Fibroblast of pulmonary artery (primary cell): Measurements from ENCODE around the gene DPYD.

ENCODE experiments used
- DNase-seq: peaks from one replicate; pipeline ENCODE4 v3.0.0-alpha.2; 2010; ENCODE audit warnings: low read depth
- H3K4me3 ChIP-seq: replicated peaks from 2 replicates; pipeline ENCODE4 v1.5.1; 2011; ENCODE audit warnings: low read depth, mild to moderate bottlenecking, control low read depth, low read length, moderate library complexity
- CTCF ChIP-seq: IDR thresholded peaks from 2 replicates; pipeline ENCODE4 v1.5.1; 2011; ENCODE audit warnings: mild to moderate bottlenecking, control low read depth, low read length, inconsistent platforms; ENCODE audit errors: missing control alignments

The DPYD gene

GRCh38 chr1:97784661-97785060, 136.2 kb downstream of the DPYD start:
- DNase-seq: no peak
- TF ChIP-seq CTCF: no peak
- no peak overlapping the region for H3K4me3 ChIP-seq

- DNase-seq: no peak
- no peak overlapping the region for H3K4me3 ChIP-seq
- no peak for TF ChIP-seq CTCF
Observed at GRCh38 chr1:97783751-97784150, 137.1 kb downstream of the DPYD start.

GRCh38 chr1:97781762-97782337, 139.0 kb downstream of the DPYD start:
- no peak for TF ChIP-seq CTCF
- no peak for DNase-seq
- no peak overlapping the region for H3K4me3 ChIP-seq

- DNase-seq: no peak
- no peak for TF ChIP-seq CTCF
Observed at GRCh38 chr1:97780884-97781283, 139.9 kb downstream of the DPYD start.

GRCh38 chr1:97778718-97779117, 142.1 kb downstream of the DPYD start:
- peak; percentile 35 for DNase-seq
- no peak overlapping the region for H3K4me3 ChIP-seq

More at GRCh38 chr1:97780884-97781283, 139.9 kb downstream of the DPYD start:
- no peak overlapping the region for H3K4me3 ChIP-seq

GRCh38 chr1:97770376-97770775, 150.5 kb downstream of the DPYD start:
- no peak for TF ChIP-seq CTCF
- DNase-seq: no peak
- no peak overlapping the region for H3K4me3 ChIP-seq

More at GRCh38 chr1:97778718-97779117, 142.1 kb downstream of the DPYD start:
- TF ChIP-seq CTCF: peak; percentile 3

GRCh38 chr1:97767381-97767780, 153.5 kb downstream of the DPYD start:
- H3K4me3 ChIP-seq: no peak overlapping the region
- no peak for TF ChIP-seq CTCF
- DNase-seq: no peak
